ENCODE data around the gene UPB1.

The UPB1 gene

DNA sequence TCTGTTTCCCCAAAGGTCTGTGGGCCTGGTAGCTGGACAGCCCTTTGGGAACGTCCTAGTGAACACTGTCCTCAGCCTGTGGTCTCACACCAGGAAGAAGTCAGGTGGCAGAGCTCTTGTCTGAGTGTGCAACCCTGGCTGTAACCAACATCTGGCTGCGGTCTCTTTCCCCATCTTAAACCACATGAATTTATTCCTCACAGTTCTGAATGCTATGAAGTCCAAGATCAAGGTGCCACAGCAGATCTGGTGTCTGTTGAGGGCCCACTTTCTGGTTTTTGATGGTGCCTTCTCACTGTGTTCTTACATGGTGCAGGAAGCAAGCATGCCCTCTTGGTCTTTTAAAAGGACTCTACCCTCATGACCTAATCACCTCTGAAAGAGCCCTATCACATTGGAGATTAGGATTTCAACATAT, 2.7 kb downstream of the UPB1 start:
- TF ChIP-seq, protein P1, sequence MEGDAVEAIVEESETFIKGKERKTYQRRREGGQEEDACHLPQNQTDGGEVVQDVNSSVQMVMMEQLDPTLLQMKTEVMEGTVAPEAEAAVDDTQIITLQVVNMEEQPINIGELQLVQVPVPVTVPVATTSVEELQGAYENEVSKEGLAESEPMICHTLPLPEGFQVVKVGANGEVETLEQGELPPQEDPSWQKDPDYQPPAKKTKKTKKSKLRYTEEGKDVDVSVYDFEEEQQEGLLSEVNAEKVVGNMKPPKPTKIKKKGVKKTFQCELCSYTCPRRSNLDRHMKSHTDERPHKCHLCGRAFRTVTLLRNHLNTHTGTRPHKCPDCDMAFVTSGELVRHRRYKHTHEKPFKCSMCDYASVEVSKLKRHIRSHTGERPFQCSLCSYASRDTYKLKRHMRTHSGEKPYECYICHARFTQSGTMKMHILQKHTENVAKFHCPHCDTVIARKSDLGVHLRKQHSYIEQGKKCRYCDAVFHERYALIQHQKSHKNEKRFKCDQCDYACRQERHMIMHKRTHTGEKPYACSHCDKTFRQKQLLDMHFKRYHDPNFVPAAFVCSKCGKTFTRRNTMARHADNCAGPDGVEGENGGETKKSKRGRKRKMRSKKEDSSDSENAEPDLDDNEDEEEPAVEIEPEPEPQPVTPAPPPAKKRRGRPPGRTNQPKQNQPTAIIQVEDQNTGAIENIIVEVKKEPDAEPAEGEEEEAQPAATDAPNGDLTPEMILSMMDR (IDR thresholded peaks at IDR 0.05): no peak
- no peak overlapping the region for H3K9ac ChIP-seq
- H3K4me1 ChIP-seq: no peaks in the 10 kb centered on the region

GRCh38 chr22:24498824-24499223, 3.7 kb downstream of the UPB1 start:
- Histone ChIP-seq H3K79me2 (no peaks in the 10 kb centered on the region), H3K4me1 (no peaks in the 10 kb centered on the region), H2AFZ (no peak overlapping the region), H3K36me3 (ENCODE audit: control insufficient read depth, insufficient read depth, low read length) (no peaks in the 10 kb centered on the region), H3K4me3 (ENCODE audit: low read depth, low read length) (no peak overlapping the region), H3K9ac (no peak overlapping the region), H3K4me2 (ENCODE audit: low read length) (no peak overlapping the region), H3K27ac (no peak overlapping the region), H3K27me3 (ENCODE audit: control insufficient read depth, insufficient read depth, low read length) (no peaks in the 10 kb centered on the region), H3K9me3 (ENCODE audit: control insufficient read depth, low read length) (no peaks in the 10 kb centered on the region)
- TF ChIP-seq, protein P1 (IDR thresholded peaks at IDR 0.05): no peak

More for the DNA sequence above, 2.7 kb downstream of the UPB1 start:
- Histone ChIP-seq H3K27ac (no peak overlapping the region), H3K4me3 (ENCODE audit: low read depth, low read length) (no peak overlapping the region), H3K36me3 (ENCODE audit: control insufficient read depth, insufficient read depth, low read length) (no peaks in the 10 kb centered on the region), H3K79me2 (no peaks in the 10 kb centered on the region), H3K4me2 (ENCODE audit: low read length) (no peak overlapping the region), H3K9me3 (ENCODE audit: control insufficient read depth, low read length) (no peaks in the 10 kb centered on the region), H2AFZ (no peak overlapping the region), H3K27me3 (ENCODE audit: control insufficient read depth, insufficient read depth, low read length) (no peaks in the 10 kb centered on the region)

- TF ChIP-seq, protein P1 (IDR thresholded peaks at IDR 0.05): no peak
- Histone ChIP-seq H3K27ac (no peak overlapping the region), H3K9me3 (ENCODE audit: control insufficient read depth, low read length) (no peaks in the 10 kb centered on the region), H3K9ac (no peak overlapping the region), H3K4me3 (ENCODE audit: low read depth, low read length) (no peak overlapping the region), H3K27me3 (ENCODE audit: control insufficient read depth, insufficient read depth, low read length) (no peaks in the 10 kb centered on the region), H3K36me3 (ENCODE audit: control insufficient read depth, insufficient read depth, low read length) (no peaks in the 10 kb centered on the region), H2AFZ (no peak overlapping the region), H3K4me2 (ENCODE audit: low read length) (no peak overlapping the region), H3K4me1 (no peaks in the 10 kb centered on the region), H3K79me2 (no peaks in the 10 kb centered on the region)
Measured at GRCh38 chr22:24499706-24500276, 4.7 kb downstream of the UPB1 start.

GRCh38 chr22:24500277-24500820, 5.2 kb downstream of the UPB1 start:
- Histone ChIP-seq H3K27ac (no peak overlapping the region), H3K36me3 (ENCODE audit: control insufficient read depth, insufficient read depth, low read length) (no peaks in the 10 kb centered on the region), H3K4me1 (no peaks in the 10 kb centered on the region), H3K4me2 (ENCODE audit: low read length) (no peak overlapping the region), H3K9ac (no peak overlapping the region), H3K9me3 (ENCODE audit: control insufficient read depth, low read length) (no peaks in the 10 kb centered on the region), H3K4me3 (ENCODE audit: low read depth, low read length) (no peak overlapping the region), H3K79me2 (no peaks in the 10 kb centered on the region), H3K27me3 (ENCODE audit: control insufficient read depth, insufficient read depth, low read length) (no peaks in the 10 kb centered on the region), H2AFZ (no peak overlapping the region)
- TF ChIP-seq, protein P1 (IDR thresholded peaks at IDR 0.05): no peak
